ENCODE data around the gene AS3MT.

AS3MT gene

DNA sequence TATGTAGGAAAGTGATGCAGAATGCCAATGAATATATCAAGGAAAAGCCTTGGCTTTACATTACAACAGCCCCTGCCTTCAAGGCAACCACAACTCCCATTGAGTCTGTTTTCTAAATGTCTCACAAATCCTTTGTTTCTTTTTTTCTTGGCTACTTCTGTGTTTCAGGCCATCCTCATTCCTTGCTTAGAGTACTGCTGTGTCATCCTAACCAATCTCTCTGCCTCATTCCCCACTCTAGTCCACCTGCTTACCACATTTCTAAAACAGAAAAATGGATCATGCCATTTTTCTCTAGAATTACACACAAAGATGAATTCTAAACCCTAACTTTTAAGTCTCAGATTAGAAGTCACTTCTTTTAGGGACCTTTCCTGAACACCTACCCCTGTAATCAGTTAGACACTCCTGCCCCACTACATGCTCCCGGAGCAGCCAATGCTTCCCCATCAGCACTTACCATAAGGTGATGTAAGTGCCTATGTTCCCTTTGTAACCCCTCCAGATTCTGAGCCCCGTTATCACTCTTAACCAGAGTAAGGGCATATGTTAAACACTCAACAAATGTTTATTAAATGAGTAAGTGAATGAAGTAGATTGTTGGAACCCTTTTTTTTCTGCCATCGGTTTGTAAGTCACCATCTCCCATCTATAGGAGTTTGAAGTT lies 12.4 kb upstream of the AS3MT start:
- no peak for DNase-seq

GRCh38 chr10:102859911-102860310 lies 9.4 kb upstream of the AS3MT start:
- no peak for DNase-seq

- DNase-seq, result no peak
These were observed 5.6 kb upstream of the AS3MT start for GRCh38 chr10:102863660-102864059.

- no peak for DNase-seq
These were observed 3.6 kb upstream of the AS3MT start for GRCh38 chr10:102865620-102866019.

GRCh38 chr10:102868911-102869257 lies 386 bp upstream of the AS3MT start:
- DNase-seq, result no peak

DNA sequence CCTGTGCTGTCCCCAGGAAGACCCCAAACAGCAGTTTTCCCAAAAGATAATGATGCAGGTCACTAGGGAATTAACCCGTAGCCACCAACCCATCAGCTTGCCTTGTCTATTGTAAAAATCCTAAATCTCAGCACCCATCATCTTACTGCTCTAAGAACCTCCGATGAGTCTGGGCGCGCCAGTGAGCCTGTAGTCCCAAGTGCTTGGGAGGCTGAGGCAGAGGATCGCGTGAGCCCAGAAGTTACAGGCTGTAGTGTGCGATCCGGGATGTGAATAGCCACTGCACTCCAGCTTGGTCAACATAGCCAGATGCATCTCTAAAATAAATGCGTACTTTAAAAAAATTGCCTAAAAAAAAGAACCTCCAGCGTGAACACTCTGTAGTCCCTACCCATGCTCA lies 951 bp downstream of the AS3MT start:
- DNase-seq, result no peak

GRCh38 chr10:102872163-102872562 lies 2.9 kb downstream of the AS3MT start:
- DNase-seq, result no peak

GRCh38 chr10:102876747-102877153 lies 7.5 kb downstream of the AS3MT start:
- DNase-seq, result no peak

DNA sequence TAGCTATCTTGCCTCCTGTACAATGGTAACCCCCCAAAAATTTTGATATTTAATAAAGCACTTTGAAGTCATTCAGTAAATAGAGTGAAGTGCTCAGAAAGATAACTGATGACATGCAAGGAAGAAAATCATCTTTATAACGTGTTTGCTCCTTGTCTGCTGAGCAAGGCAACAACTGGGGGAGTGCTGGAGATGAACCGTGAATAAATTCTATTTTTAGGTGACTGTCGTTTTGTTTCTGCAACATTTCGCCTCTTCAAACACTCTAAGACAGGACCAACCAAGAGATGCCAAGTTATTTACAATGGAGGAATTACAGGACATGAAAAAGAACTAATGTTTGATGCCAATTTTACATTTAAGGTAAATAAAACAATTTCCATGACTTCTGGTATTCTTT lies 9.4 kb downstream of the AS3MT start:
- DNase-seq, result no peak

- no peak for DNase-seq
These were observed 11.0 kb downstream of the AS3MT start for GRCh38 chr10:102880256-102880655.

- no peak for DNase-seq
These were observed 18.8 kb downstream of the AS3MT start for GRCh38 chr10:102888048-102888447.

DNA sequence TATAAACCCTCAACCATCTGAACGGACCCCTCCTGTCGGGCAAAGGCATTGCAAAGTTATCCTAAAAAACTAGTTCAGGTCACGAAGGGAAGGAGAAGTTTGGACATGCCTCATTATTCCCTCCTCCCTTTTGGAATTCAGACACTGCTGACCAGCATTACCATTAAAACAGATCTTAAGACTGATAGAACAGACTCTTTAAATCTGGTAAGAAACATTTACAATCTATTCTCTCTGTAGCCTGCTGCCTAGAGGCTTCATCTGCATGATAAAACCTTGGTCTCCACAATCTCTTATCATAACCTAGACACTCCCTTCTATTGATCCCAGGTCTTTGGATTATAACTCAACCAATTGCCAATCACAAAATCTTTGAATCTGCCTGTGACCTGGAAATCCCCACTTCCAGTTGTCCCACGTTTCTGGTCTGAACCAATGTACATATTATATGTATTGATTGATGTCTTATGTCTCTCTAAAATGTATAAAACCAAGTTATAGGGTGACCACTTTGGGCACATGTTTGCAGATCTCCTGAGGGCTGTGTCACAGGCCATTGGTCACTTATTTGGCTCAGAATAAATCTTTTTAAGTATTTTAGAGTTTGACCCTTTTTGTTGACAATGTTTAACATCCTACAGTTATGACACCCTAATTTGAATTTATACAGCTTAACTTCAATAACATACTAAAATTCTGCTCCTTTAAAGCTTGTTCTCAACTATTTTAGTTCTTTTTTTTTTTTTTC lies 25.4 kb downstream of the AS3MT start:
- no peak for DNase-seq

DNA sequence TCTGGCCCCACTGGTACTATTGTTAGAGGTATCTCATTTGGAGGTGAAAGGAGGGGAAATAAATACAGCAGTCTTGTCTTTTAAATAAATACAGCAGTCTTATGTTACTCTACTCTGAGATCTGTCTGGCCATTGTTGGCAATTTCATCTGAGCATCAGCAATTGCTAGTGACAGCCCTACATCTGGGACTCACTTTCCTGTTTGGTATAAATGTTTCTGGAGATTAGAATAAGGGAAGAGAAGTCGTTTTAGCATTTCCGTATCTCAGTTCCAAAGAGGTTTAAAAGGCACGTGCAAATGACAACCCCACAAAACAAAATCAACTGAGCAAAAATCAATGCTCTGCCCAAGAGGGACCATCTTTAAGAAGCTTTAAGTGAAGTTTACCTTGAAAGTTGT lies 30.7 kb downstream of the AS3MT start:
- DNase-seq, result no peak

DNA sequence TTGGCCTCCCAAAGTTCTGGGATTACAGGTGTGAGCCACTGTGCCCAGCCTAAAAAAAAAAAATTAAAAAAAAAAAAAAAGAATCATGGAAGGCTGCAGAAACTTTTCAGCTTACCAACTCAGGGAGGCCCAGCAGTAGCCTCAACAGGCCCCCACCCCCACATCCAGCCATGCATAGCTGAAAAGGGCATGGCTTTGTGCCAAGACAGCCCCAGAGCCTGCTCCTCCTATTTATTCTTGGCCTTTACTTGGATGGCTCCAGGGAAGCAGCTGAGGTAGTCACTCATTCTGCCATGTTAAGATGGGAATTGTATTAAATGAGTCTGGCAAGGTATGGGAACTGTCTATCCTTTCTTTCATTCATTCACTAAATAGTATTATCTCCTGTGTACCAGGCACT lies 35.1 kb downstream of the AS3MT start:
- DNase-seq, result no peak

DNA sequence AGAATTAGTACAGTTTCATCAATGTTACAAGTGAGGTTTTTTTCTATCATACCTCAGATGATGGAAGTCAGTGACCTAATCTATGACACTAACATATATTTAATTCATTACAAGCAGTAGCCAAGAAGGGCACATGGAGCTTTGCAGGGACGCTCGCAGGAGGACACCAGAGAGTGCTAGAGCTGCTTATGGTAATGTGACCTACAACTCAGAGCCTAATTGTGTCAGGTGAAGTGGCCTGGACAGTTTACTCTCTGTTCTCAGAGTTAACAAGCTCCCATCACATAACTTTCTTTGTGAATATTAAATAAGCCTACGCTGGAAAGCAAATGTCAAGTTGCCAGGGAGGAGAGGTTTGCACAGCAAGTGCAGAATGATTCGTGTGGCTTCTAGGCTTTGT lies 37.2 kb downstream of the AS3MT start:
- DNase-seq, result no peak

- no peak for DNase-seq
These were observed 45.5 kb downstream of the AS3MT start for GRCh38 chr10:102914781-102915180.

GRCh38 chr10:102916173-102916572 lies 46.9 kb downstream of the AS3MT start:
- DNase-seq, result no peak

DNA sequence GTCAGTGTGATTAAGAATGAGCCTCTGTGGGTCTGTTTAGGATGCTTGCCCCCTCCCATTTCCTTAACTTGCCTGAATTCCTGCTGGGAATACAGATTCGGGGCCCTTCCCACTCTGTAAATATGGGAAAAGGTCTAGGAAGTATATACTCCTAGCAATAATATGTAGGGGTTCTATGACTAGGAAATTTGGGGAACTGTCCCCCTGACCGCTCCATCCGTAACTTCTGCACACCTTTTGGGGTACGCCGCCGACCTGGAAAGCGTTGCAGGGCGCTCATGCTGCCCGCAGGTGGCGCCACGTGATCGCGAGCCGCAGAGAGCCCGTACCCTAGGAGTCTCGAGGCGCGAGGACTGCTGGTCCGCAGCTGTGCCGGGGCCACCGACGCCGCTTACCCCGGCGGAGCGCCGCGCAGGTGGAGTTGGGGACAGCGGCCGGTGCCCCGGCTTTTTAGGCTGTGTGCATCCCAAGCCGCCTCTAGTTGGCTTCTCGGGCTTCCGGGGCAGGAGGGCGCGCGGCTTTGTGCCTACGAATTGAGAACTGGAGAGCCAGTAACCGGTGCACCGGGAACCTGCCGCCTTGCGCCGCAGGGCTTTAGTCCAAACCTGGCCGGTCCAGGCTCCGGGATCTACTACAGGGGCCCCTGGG lies 48.2 kb downstream of the AS3MT start:
- DNase-seq, result peak; percentile 93

DNA sequence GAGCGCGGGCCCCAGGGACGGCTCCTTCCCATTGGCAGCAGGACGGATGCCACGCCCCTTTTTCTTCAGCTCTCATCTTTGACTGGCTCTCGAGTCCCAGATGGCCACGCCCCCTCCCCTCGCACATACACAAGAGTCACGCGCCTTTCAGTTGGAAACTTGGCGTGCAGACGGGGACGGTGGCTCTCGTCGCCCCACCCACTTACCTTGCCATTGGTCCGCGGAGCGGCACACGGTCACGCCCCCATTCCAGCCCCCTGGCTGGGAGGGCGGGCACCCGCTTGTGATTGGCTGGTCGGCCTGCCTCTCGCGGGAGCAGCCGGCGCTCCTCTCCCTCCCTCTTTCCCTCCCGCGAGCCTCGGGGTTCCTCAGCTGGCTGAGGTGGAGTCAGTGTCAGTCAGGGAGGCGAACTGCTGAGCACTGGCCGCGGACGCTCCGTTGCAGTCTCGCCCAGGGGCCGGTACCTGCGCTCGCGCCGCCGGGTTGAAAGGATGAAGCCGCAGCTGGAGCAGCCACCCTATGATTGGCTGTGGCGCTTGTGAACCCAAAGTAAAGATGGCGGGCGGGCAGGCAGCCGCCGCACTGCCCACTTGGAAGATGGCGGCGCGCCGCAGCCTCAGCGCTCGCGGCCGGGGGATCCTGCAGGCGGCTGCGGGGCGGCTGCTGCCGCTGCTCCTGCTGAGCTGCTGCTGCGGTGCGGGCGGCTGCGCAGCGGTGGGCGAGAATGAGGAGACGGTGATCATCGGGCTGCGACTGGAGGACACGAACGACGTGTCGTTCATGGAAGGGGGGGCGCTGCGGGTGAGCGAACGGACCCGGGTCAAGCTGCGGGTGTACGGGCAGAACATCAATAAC lies 48.9 kb downstream of the AS3MT start, which contains the start of gene CNNM2:
Gene CNNM2, plus strand, starts transcription at position 333 of the 855 bp plus-strand sequence. Its CDS starts 187 bp downstream, at position 520.
- peak; percentile 98 for DNase-seq

- DNase-seq, result no peak
These were observed 49.6 kb downstream of the AS3MT start for GRCh38 chr10:102918817-102919245.

DNA sequence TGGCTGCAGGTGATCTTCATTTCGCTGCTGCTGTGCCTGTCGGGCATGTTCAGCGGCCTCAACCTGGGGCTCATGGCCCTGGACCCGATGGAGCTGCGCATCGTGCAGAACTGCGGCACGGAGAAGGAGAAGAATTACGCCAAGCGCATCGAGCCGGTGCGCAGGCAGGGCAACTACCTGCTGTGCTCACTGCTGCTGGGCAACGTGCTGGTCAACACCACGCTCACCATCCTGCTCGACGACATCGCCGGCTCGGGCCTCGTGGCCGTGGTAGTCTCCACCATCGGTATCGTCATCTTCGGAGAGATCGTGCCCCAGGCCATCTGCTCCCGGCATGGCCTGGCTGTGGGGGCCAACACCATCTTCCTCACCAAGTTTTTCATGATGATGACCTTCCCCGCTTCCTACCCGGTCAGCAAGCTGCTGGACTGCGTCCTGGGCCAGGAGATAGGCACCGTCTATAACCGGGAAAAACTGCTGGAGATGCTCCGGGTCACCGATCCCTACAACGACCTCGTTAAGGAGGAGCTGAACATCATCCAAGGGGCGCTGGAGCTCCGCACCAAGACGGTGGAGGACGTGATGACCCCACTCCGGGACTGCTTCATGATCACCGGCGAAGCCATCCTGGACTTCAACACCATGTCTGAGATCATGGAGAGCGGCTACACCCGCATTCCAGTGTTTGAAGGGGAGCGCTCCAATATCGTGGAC lies 50.1 kb downstream of the AS3MT start:
- no peak for DNase-seq

DNA sequence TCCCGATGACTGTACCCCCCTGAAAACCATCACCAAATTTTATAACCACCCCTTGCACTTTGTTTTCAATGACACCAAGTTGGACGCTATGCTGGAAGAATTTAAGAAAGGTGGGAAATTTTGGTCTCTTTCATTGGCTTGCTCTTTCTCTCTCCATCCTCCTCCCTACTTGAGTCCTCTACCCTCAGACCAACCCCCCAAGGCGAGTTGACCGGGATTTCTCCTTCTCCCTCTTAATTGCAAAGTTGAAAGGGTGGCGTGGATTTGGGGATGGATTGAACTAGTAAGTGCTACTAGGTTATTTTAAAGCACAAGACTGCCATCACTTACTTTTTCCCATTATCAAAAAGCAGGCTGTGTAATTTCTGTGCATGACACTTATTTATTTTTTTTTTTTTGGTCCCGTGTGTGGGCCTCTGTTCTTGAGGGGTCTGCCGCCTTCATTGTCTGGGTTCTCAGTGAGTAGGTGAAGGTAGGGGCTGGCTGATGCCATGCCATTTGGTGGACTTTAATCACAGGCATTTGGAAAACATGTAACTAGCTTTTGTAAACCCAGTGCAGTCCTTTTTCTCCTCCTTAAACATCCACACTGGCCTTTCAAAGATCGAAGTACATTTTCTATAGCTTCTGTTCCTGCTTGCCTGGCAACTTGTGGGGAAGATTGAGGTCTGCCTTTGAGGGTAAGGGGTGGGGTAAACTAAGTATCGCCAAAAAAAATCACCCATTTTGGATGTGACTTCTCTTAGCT lies 50.9 kb downstream of the AS3MT start:
- DNase-seq, result no peak

Data from activated CD8-positive, alpha-beta memory T cell treated with anti-CD3 and anti-CD28 coated beads for 24 hours (primary cell).